K562 (cell line): ENCODE measurements around the gene MATCAP1. TPM values are rescaled to one million over a fixed set of nuclear protein-coding genes. Genes with fewer than 3 reads are reported as not detected.

Experiments used
- CBX8 ChIP-seq: fragments of 200-600 bp; sonication (generic); IDR thresholded peaks from 2 replicates; pipeline ENCODE4 v1.6.1; 2012; ENCODE audit warnings: borderline replicate concordance, mixed run types, low read depth, mild to moderate bottlenecking, moderate library complexity, mixed read lengths, low read length, control low read depth, inconsistent platforms; ENCODE audit not compliant: poor library complexity, severe bottlenecking; ENCODE audit errors: extremely low read depth
- CC2D1A ChIP-seq: fragments of 450-650 bp; IDR thresholded peaks from 2 replicates; pipeline ENCODE4 v1.6.1; 2017; ENCODE audit warnings: mild to moderate bottlenecking
- CXXC5 ChIP-seq: fragments of 250-450 bp; sonication (Bioruptor Pico); IDR thresholded peaks from 2 replicates; pipeline ENCODE4 v1.8.0; 2022; ENCODE audit warnings: inconsistent platforms, mild to moderate bottlenecking, moderate library complexity
- FOS ChIP-seq: IDR thresholded peaks from 3 replicates; pipeline ENCODE4 v1.6.1; 2011; ENCODE audit not compliant: insufficient read length; ENCODE audit errors: extremely low read depth
- FOSL1 ChIP-seq: fragments of 200-800 bp; sonication (Bioruptor generic); conservative IDR thresholded peaks from 2 replicates; pipeline ENCODE4 v1.6.1; 2016; ENCODE audit warnings: missing genetic modification characterization, missing compliant biosample characterization
- HDGF ChIP-seq: fragments of 450-650 bp; IDR thresholded peaks from 2 replicates; pipeline ENCODE4 v1.6.1; 2016
- HNRNPK ChIP-seq: fragments of 200-400 bp; formaldehyde crosslinking; IDR thresholded peaks from one replicate; pipeline ENCODE4 v1.6.1; 2018; ENCODE audit warnings: mild to moderate bottlenecking, low read depth, low read length; ENCODE audit not compliant: poor library complexity, severe bottlenecking
- LARP7 ChIP-seq: fragments of 450-650 bp; IDR thresholded peaks from 2 replicates; pipeline ENCODE4 v1.6.1; 2016
- MECOM ChIP-seq: fragments of 250-450 bp; sonication (Bioruptor Pico); IDR thresholded peaks from 2 replicates; pipeline ENCODE4 v1.8.0; 2022; ENCODE audit warnings: inconsistent platforms
- MITF ChIP-seq: IDR thresholded peaks from 2 replicates; pipeline ENCODE4 v1.6.1; 2014; ENCODE audit warnings: antibody characterized with exemption
- NFIX ChIP-seq: fragments of 250-450 bp; sonication (Bioruptor Pico); IDR thresholded peaks from 2 replicates; pipeline ENCODE4 v1.4.0; 2020; ENCODE audit warnings: low read depth, mild to moderate bottlenecking, moderate library complexity
- PYGO2 ChIP-seq: fragments of 450-650 bp; IDR thresholded peaks from 2 replicates; pipeline ENCODE4 v1.6.1; 2016; ENCODE audit warnings: mild to moderate bottlenecking, missing genetic modification characterization, moderate library complexity, missing compliant biosample characterization
- SIN3A ChIP-seq, 2 experiments: fragments of 150-350 bp in 1 of 2; IDR thresholded peaks; 2 replicates each; pipeline ENCODE4 v1.6.1; 2011 to 2016; ENCODE audit warnings: borderline replicate concordance in 2 of 2, low read depth in 2 of 2, low read length in 2 of 2, mild to moderate bottlenecking in 2 of 2, moderate library complexity in 2 of 2; ENCODE audit not compliant: control insufficient read depth in 1 of 2
- SNAPC5 ChIP-seq: fragments of 250-450 bp; sonication (Bioruptor Pico); IDR thresholded peaks from 2 replicates; pipeline ENCODE4 v1.8.0; 2021; ENCODE audit warnings: moderate library complexity, mild to moderate bottlenecking, inconsistent platforms
- TEAD1 ChIP-seq, 2 experiments: fragments of 450-650 bp in 1 of 2; sonication (generic) in 1 of 2; formaldehyde crosslinking; IDR thresholded peaks; 2 replicates each; pipeline versions ENCODE4 v1.4.0 to v1.8.0; 2020 to 2022; ENCODE audit warnings: mild to moderate bottlenecking in 2 of 2, missing genetic modification reagents in 1 of 2
- TGIF2 ChIP-seq: sonication (generic); formaldehyde crosslinking; IDR thresholded peaks from 2 replicates; pipeline ENCODE4 v1.8.1; 2022; ENCODE audit warnings: mild to moderate bottlenecking, missing genetic modification reagents, moderate library complexity
- ZBTB8A ChIP-seq: fragments of 450-650 bp; IDR thresholded peaks from 2 replicates; pipeline ENCODE4 v1.6.1; 2018; ENCODE audit warnings: mild to moderate bottlenecking, moderate library complexity; ENCODE audit not compliant: partially characterized antibody
- ZFX ChIP-seq: sonication (generic); formaldehyde crosslinking; IDR thresholded peaks from 2 replicates; pipeline ENCODE4 v1.8.0; 2022; ENCODE audit warnings: mild to moderate bottlenecking, missing genetic modification reagents, moderate library complexity
- ZNF431 ChIP-seq: sonication (generic); formaldehyde crosslinking; IDR thresholded peaks from 2 replicates; pipeline ENCODE4 v1.8.0; 2022; ENCODE audit warnings: mild to moderate bottlenecking, missing genetic modification reagents
- ZNF75A ChIP-seq: fragments of 450-650 bp; formaldehyde crosslinking; IDR thresholded peaks from 2 replicates; pipeline ENCODE4 v1.4.0; 2020; ENCODE audit warnings: mild to moderate bottlenecking
- polyA plus RNA-seq, 8 experiments: library from polyadenylated mRNA; depleted of rRNA in 4 of 8; stranded (reverse) in 5 of 8; unstranded in 3 of 8; fragments of >200 nt; fragmentation: Nextera tagmentation in 2 of 8; fragmentation: Illumina TruSeq in 1 of 8; extraction: Ambion mirVana in 2 of 8; extraction: Trizol in 1 of 8; gene quantifications; 2 replicates each; pipeline versions ENCODE4 v1.2.1 to v1.2.3, GENCODE V29; 2011 to 2014; ENCODE audit warnings: inconsistent platforms in 1 of 8, missing spikeins in 1 of 8
- total RNA-seq, 7 experiments: library from RNA; depleted of rRNA in 6 of 7; stranded (reverse); fragments of >200 nt in 6 of 7; fragmentation: Illumina TruSeq in 2 of 7; extraction: Trizol in 2 of 7; gene quantifications; 2 replicates each; pipeline versions ENCODE4 v1.2.1 to v1.2.3, GENCODE V29; 2011 to 2021; ENCODE audit warnings: low replicate concordance in 1 of 7
- TF ChIP-seq, protein P1 (sequence below), 2 experiments: fragments of 450-650 bp; IDR thresholded peaks; 2 replicates each; pipeline ENCODE4 v1.6.1; 2016
- TF ChIP-seq, protein P2 (sequence below): sonication (generic); formaldehyde crosslinking; IDR thresholded peaks from 2 replicates; pipeline ENCODE4 v1.8.0; 2022; ENCODE audit warnings: mild to moderate bottlenecking, missing genetic modification reagents, borderline replicate concordance
- TF ChIP-seq, protein P3 (sequence below), 2 experiments: fragments of 200-800 bp in 1 of 2; sonication (Bioruptor generic) in 1 of 2; sonication (generic) in 1 of 2; formaldehyde crosslinking in 1 of 2; IDR thresholded peaks in 1 of 2; conservative IDR thresholded peaks in 1 of 2; 2 replicates each; pipeline versions ENCODE4 v1.5.0 to v1.6.1; 2016 to 2020; ENCODE audit warnings: missing compliant biosample characterization in 1 of 2, missing genetic modification characterization in 1 of 2, missing genetic modification reagents in 1 of 2

MATCAP1 gene
- total and polyA plus RNA-seq, 9 of the 15 experiments (the other 6 are each of a cell fraction or from before 2014, with no cell fraction given), result 3.4 to 20.5 (median 10.3) TPM

DNA sequence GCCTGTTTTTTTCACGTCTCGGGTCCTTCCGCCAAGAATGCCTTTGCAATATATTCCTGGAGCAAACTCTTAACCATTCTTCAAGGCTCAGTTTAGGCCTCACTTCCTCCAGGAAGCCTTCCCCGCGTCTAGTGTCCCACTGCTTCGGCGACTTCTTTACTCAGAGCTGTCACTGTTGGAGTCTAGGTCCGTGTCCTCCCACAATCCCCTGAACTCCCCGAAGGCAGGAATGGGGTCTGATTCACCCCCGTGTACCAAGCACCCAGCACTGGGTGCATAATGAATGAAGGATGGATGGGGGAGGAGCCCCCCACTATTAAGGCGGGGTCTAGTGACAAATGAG lies 508 bp downstream of the MATCAP1 start (continued):
- TF ChIP-seq, protein P1, sequence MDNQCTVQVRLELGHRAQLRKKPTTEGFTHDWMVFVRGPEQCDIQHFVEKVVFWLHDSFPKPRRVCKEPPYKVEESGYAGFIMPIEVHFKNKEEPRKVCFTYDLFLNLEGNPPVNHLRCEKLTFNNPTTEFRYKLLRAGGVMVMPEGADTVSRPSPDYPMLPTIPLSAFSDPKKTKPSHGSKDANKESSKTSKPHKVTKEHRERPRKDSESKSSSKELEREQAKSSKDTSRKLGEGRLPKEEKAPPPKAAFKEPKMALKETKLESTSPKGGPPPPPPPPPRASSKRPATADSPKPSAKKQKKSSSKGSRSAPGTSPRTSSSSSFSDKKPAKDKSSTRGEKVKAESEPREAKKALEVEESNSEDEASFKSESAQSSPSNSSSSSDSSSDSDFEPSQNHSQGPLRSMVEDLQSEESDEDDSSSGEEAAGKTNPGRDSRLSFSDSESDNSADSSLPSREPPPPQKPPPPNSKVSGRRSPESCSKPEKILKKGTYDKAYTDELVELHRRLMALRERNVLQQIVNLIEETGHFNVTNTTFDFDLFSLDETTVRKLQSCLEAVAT (IDR thresholded peaks at IDR 0.05), result no peak
- no peak for TF ChIP-seq SIN3A (IDR thresholded peaks at IDR 0.05; ENCODE audit: borderline replicate concordance in 2 of 2, control insufficient read depth in 1 of 2, low read depth in 2 of 2, low read length in 2 of 2)
- no peak for TF ChIP-seq LARP7
- peak; percentile 26; the same call in 1 of the 2 replicates for TF ChIP-seq ZFX (CRISPR knock-in tag)
- peak; percentile 36; the same call in 1 of the 2 replicates for TF ChIP-seq MECOM (CRISPR knock-in tag)
- no peak for TF ChIP-seq CBX8
- TF ChIP-seq, protein P2, sequence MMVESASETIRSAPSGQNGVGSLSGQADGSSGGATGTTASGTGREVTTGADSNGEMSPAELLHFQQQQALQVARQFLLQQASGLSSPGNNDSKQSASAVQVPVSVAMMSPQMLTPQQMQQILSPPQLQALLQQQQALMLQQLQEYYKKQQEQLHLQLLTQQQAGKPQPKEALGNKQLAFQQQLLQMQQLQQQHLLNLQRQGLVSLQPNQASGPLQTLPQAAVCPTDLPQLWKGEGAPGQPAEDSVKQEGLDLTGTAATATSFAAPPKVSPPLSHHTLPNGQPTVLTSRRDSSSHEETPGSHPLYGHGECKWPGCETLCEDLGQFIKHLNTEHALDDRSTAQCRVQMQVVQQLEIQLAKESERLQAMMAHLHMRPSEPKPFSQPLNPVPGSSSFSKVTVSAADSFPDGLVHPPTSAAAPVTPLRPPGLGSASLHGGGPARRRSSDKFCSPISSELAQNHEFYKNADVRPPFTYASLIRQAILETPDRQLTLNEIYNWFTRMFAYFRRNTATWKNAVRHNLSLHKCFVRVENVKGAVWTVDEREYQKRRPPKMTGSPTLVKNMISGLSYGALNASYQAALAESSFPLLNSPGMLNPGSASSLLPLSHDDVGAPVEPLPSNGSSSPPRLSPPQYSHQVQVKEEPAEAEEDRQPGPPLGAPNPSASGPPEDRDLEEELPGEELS, result no peak
- TF ChIP-seq ZNF431 (CRISPR knock-in tag), result no peak
- no peak for TF ChIP-seq SNAPC5 (CRISPR knock-in tag)
- TF ChIP-seq NFIX (CRISPR knock-in tag), result no peak
- no peak for TF ChIP-seq CC2D1A
- 0 out of 2 replicates have a peak, but pooled peaks have one; percentile 14 for TF ChIP-seq FOSL1 (tag)
- TF ChIP-seq FOS, result no peak
- TF ChIP-seq TEAD1 (CRISPR knock-in tag; IDR thresholded peaks at IDR 0.05), result 0 out of 4 replicates have a peak, but pooled peaks of 1 of the 2 experiments have one; percentile 61
- TF ChIP-seq HNRNPK, result no peak
- TF ChIP-seq PYGO2 (tag), result no peak
- TF ChIP-seq, protein P3, sequence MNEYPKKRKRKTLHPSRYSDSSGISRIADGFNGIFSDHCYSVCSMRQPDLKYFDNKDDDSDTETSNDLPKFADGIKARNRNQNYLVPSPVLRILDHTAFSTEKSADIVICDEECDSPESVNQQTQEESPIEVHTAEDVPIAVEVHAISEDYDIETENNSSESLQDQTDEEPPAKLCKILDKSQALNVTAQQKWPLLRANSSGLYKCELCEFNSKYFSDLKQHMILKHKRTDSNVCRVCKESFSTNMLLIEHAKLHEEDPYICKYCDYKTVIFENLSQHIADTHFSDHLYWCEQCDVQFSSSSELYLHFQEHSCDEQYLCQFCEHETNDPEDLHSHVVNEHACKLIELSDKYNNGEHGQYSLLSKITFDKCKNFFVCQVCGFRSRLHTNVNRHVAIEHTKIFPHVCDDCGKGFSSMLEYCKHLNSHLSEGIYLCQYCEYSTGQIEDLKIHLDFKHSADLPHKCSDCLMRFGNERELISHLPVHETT (CRISPR knock-in tag; conservative IDR thresholded peaks at IDR 0.05 in 1 of 2, IDR thresholded peaks at IDR 0.05 in 1 of 2), result no peak
- TF ChIP-seq TGIF2 (CRISPR knock-in tag), result no peak
- TF ChIP-seq HDGF, result no peak
- TF ChIP-seq ZNF75A (CRISPR knock-in tag), result no peak
- TF ChIP-seq MITF, result no peak
- TF ChIP-seq CXXC5 (CRISPR knock-in tag), result no peak
- TF ChIP-seq ZBTB8A, result no peak
